ENCODE results near the gene ZSWIM4.
"Not testable (repeated sequence)": the region's sequence is repeated elsewhere in the genome, so short reads cannot be mapped to it uniquely, and the experiment has no call there.

The ZSWIM4 gene

GRCh38 chr19:13794757-13795589 is at the start of gene ZSWIM4:
ZSWIM4 (plus strand) TSS chr19:13795443; CDS start chr19:13795649, 206 bp downstream.
- Mint-ChIP-seq H3K27ac (peak within 1 kb of the TSS; percentile 89), H3K4me3 (peak within 1 kb of the TSS; percentile 91), H3K4me1 (peaks cover 27% of the 10 kb centered on the region), H3K9me3 (no peaks in the 10 kb centered on the region), H3K27me3 (no peaks in the 10 kb centered on the region), H3K36me3 (ENCODE audit: low read depth) (no peaks in the 10 kb centered on the region)
- DNase-seq (peak; percentile 95), ATAC-seq (peak; percentile 99)

- Mint-ChIP-seq H3K27ac (no peak overlapping the region), H3K9me3 (no peaks in the 10 kb centered on the region), H3K36me3 (ENCODE audit: low read depth) (peaks cover 2% of the 10 kb centered on the region), H3K27me3 (no peaks in the 10 kb centered on the region), H3K4me1 (peaks cover 26% of the 10 kb centered on the region), H3K4me3 (peak overlapping the region; percentile 90)
- DNase-seq (no peak), ATAC-seq (no peak)
These were observed 48.2 kb upstream of the ZSWIM4 start for GRCh38 chr19:13747098-13747453.

- no peak for ATAC-seq
- Mint-ChIP-seq H3K4me1 (peaks cover 26% of the 10 kb centered on the region), H3K9me3 (no peaks in the 10 kb centered on the region)
These were observed 46.9 kb upstream of the ZSWIM4 start for GRCh38 chr19:13748169-13748828.

GRCh38 chr19:13751436-13751835 is 43.8 kb upstream of the ZSWIM4 start:
- no peak overlapping the region for H3K27ac Mint-ChIP-seq
- ATAC-seq, result no peak

More at GRCh38 chr19:13748169-13748828, 46.9 kb upstream of the ZSWIM4 start:
- H3K4me3 Mint-ChIP-seq, result peak overlapping the region; percentile 90
- peaks cover 8% of the 10 kb centered on the region for H3K36me3 Mint-ChIP-seq (ENCODE audit: low read depth)
- H3K27me3 Mint-ChIP-seq, result no peaks in the 10 kb centered on the region
- peak overlapping the region; percentile 88 for H3K27ac Mint-ChIP-seq
- peak; percentile 24 for DNase-seq

GRCh38 chr19:13753622-13754021 is 41.6 kb upstream of the ZSWIM4 start:
- ATAC-seq, H3K27me3 Mint-ChIP-seq, DNase-seq, H3K27ac Mint-ChIP-seq, H3K9me3 Mint-ChIP-seq, H3K4me3 Mint-ChIP-seq: not testable (repeated sequence)
- H3K36me3 Mint-ChIP-seq (ENCODE audit: low read depth), result peaks cover 31% of the 10 kb centered on the region
- peaks cover 17% of the 10 kb centered on the region for H3K4me1 Mint-ChIP-seq

More at GRCh38 chr19:13751436-13751835, 43.8 kb upstream of the ZSWIM4 start:
- no peaks in the 10 kb centered on the region for H3K27me3 Mint-ChIP-seq
- no peak overlapping the region for H3K4me3 Mint-ChIP-seq
- peaks cover 26% of the 10 kb centered on the region for H3K4me1 Mint-ChIP-seq
- H3K36me3 Mint-ChIP-seq (ENCODE audit: low read depth), result peaks cover 21% of the 10 kb centered on the region
- H3K9me3 Mint-ChIP-seq, result no peaks in the 10 kb centered on the region
- no peak for DNase-seq

- DNase-seq, result no peak
- ATAC-seq, result no peak
- Mint-ChIP-seq H3K36me3 (ENCODE audit: low read depth) (peaks cover 29% of the 10 kb centered on the region), H3K4me1 (no peaks in the 10 kb centered on the region), H3K9me3 (no peaks in the 10 kb centered on the region), H3K4me3 (no peak overlapping the region), H3K27ac (no peak overlapping the region), H3K27me3 (no peaks in the 10 kb centered on the region)
These were observed 39.0 kb upstream of the ZSWIM4 start for GRCh38 chr19:13756210-13756609.

GRCh38 chr19:13757805-13758772 is 37.2 kb upstream of the ZSWIM4 start:
- no peaks in the 10 kb centered on the region for H3K27me3 Mint-ChIP-seq
- no peak overlapping the region for H3K27ac Mint-ChIP-seq
- no peaks in the 10 kb centered on the region for H3K9me3 Mint-ChIP-seq
- no peak overlapping the region for H3K4me3 Mint-ChIP-seq
- no peak for ATAC-seq
- H3K36me3 Mint-ChIP-seq (ENCODE audit: low read depth), result peaks cover 28% of the 10 kb centered on the region
- no peak for DNase-seq
- no peaks in the 10 kb centered on the region for H3K4me1 Mint-ChIP-seq

GRCh38 chr19:13758795-13759194 is 36.4 kb upstream of the ZSWIM4 start:
- H3K4me3 Mint-ChIP-seq, result no peak overlapping the region
- ATAC-seq (no peak), DNase-seq (no peak)
- peaks cover 27% of the 10 kb centered on the region for H3K36me3 Mint-ChIP-seq (ENCODE audit: low read depth)
- no peak overlapping the region for H3K27ac Mint-ChIP-seq
- H3K27me3 Mint-ChIP-seq, result no peaks in the 10 kb centered on the region
- no peaks in the 10 kb centered on the region for H3K9me3 Mint-ChIP-seq
- H3K4me1 Mint-ChIP-seq, result peaks cover 2% of the 10 kb centered on the region

GRCh38 chr19:13761423-13761822 is 33.8 kb upstream of the ZSWIM4 start:
- Mint-ChIP-seq H3K4me3 (no peak overlapping the region), H3K4me1 (peaks cover 14% of the 10 kb centered on the region), H3K9me3 (no peaks in the 10 kb centered on the region), H3K36me3 (ENCODE audit: low read depth) (peaks cover 22% of the 10 kb centered on the region), H3K27ac (no peak overlapping the region), H3K27me3 (no peaks in the 10 kb centered on the region)
- DNase-seq (no peak), ATAC-seq (no peak)

GRCh38 chr19:13762635-13763235 is 32.5 kb upstream of the ZSWIM4 start:
- Mint-ChIP-seq H3K27me3 (no peaks in the 10 kb centered on the region), H3K27ac (no peak overlapping the region), H3K9me3 (no peaks in the 10 kb centered on the region), H3K4me3 (no peak overlapping the region), H3K36me3 (ENCODE audit: low read depth) (peaks cover 16% of the 10 kb centered on the region), H3K4me1 (peaks cover 14% of the 10 kb centered on the region)
- ATAC-seq, result no peak
- no peak for DNase-seq

GRCh38 chr19:13763265-13763664 is 32.0 kb upstream of the ZSWIM4 start:
- no peak for DNase-seq
- no peaks in the 10 kb centered on the region for H3K9me3 Mint-ChIP-seq
- no peak for ATAC-seq
- peak overlapping the region; percentile 73 for H3K27ac Mint-ChIP-seq
- peak overlapping the region; percentile 80 for H3K4me3 Mint-ChIP-seq
- peaks cover 14% of the 10 kb centered on the region for H3K4me1 Mint-ChIP-seq
- H3K36me3 Mint-ChIP-seq (ENCODE audit: low read depth), result peaks cover 15% of the 10 kb centered on the region
- H3K27me3 Mint-ChIP-seq, result no peaks in the 10 kb centered on the region

GRCh38 chr19:13764101-13764807 is 31.0 kb upstream of the ZSWIM4 start, which contains the start of gene MRI1:
MRI1 (plus strand) TSS chr19:13764522; CDS start chr19:13764589, 67 bp downstream.
- peaks cover 13% of the 10 kb centered on the region for H3K36me3 Mint-ChIP-seq (ENCODE audit: low read depth)
- H3K27me3 Mint-ChIP-seq, result no peaks in the 10 kb centered on the region
- ATAC-seq, result peak; percentile 58
- peak; percentile 77 for DNase-seq
- H3K4me1 Mint-ChIP-seq, result peaks cover 14% of the 10 kb centered on the region
- peak within 1 kb of the TSS; percentile 81 for H3K4me3 Mint-ChIP-seq
- no peaks in the 10 kb centered on the region for H3K9me3 Mint-ChIP-seq
- peak within 1 kb of the TSS; percentile 85 for H3K27ac Mint-ChIP-seq

- ATAC-seq, result peak; percentile 33
- peaks cover 13% of the 10 kb centered on the region for H3K36me3 Mint-ChIP-seq (ENCODE audit: low read depth)
- peak overlapping the region; percentile 81 for H3K4me3 Mint-ChIP-seq
- no peaks in the 10 kb centered on the region for H3K27me3 Mint-ChIP-seq
- H3K4me1 Mint-ChIP-seq, result peaks cover 14% of the 10 kb centered on the region
- DNase-seq, result peak; percentile 47
- H3K27ac Mint-ChIP-seq, result peak overlapping the region; percentile 81
- H3K9me3 Mint-ChIP-seq, result no peaks in the 10 kb centered on the region
These were observed 30.3 kb upstream of the ZSWIM4 start for GRCh38 chr19:13764821-13765394.

All from activated naive CD8-positive, alpha-beta T cell treated with anti-CD3 and anti-CD28 coated beads, Interleukin-2, amount 50 U/mL, for 24 hours (primary cell).